Stomach (tissue), 4 donors: ENCODE data around the gene CR1L.

ENCODE experiments used
- EP300 ChIP-seq: sonication (generic); formaldehyde crosslinking; IDR thresholded peaks from one replicate; pipeline ENCODE4 v1.6.1; 2017; ENCODE audit warnings: antibody characterized with exemption
- POLR2A ChIP-seq, 4 donors: fragments of 450-650 bp; IDR thresholded peaks; one replicate each; pipeline ENCODE4 v1.6.1; 2016; ENCODE audit warnings: antibody characterized with exemption in 4 of 4, control low read depth in 2 of 4, mild to moderate bottlenecking in 1 of 4, moderate library complexity in 1 of 4
- POLR2AphosphoS5 ChIP-seq, 3 donors: sonication (generic); formaldehyde crosslinking; IDR thresholded peaks; one replicate each; pipeline ENCODE4 v1.6.1; 2016; ENCODE audit warnings: antibody characterized with exemption in 3 of 3
- TF ChIP-seq, protein P1 (sequence below), 7 experiments: fragments of 450-650 bp in 4 of 7; fragments of 200-600 bp in 3 of 7; sonication (generic) in 3 of 7; IDR thresholded peaks; one replicate each; pipeline ENCODE4 v1.5.1; 2016 to 2019; ENCODE audit warnings: antibody characterized with exemption in 7 of 7, control low read depth in 2 of 7, mild to moderate bottlenecking in 1 of 7

DNA sequence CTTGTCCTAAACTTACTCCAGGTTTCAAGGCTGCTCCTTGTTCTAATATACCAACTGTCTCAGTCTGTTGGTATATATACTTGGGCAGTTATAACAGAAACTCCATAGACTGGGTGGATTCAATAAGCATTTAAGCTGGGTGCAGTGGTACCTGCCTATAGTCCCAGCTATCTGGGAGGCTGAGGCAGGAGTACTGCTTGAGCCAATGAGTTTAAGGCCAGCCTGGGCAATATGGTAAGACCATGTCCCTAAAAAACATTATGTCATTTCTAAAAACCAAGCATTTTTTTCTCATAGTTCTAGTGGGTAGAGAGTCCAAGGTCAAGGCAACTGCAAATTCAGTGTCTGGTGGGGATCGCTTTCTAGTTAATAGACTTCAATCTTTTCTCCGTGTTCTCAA, 17.4 kb upstream of the CR1L start:
- TF ChIP-seq POLR2A (IDR thresholded peaks at IDR 0.05) (no peak), EP300 (no peak), POLR2AphosphoS5 (IDR thresholded peaks at IDR 0.05) (no peak)
- TF ChIP-seq, protein P1, sequence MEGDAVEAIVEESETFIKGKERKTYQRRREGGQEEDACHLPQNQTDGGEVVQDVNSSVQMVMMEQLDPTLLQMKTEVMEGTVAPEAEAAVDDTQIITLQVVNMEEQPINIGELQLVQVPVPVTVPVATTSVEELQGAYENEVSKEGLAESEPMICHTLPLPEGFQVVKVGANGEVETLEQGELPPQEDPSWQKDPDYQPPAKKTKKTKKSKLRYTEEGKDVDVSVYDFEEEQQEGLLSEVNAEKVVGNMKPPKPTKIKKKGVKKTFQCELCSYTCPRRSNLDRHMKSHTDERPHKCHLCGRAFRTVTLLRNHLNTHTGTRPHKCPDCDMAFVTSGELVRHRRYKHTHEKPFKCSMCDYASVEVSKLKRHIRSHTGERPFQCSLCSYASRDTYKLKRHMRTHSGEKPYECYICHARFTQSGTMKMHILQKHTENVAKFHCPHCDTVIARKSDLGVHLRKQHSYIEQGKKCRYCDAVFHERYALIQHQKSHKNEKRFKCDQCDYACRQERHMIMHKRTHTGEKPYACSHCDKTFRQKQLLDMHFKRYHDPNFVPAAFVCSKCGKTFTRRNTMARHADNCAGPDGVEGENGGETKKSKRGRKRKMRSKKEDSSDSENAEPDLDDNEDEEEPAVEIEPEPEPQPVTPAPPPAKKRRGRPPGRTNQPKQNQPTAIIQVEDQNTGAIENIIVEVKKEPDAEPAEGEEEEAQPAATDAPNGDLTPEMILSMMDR (IDR thresholded peaks at IDR 0.05): no peak
